HCT116 (cell line): Measurements from ENCODE around the gene DCTN4. TPM values are rescaled to one million over a fixed set of nuclear protein-coding genes. Genes with fewer than 3 reads are reported as not detected.
A peak's percentile ranks its signal among the peaks of the same experiment; 100 is the strongest.

Experiments used
- ATAC-seq: fragments of 200-7000 bp; cut with Tn5 transposase; 2 replicates; pipeline ENCODE4 v1.9.1; 2020; ENCODE audit warnings: mild to moderate bottlenecking, moderate library complexity
- BruUV-seq: library from RNA; stranded (reverse); fragments of 400-500 nt; replicated peaks from 2 replicates; lab custom pipeline; 2021; lab: Mats Ljungman, UMichigan
- CTCF ChIA-PET: fragments of 300-600 bp; sonication (Branson Sonifier 250); formaldehyde crosslinking; loops from one replicate; lab custom pipeline; 2021; ENCODE audit warnings: antibody characterized with exemption; lab: Charles Lee
- POLR2A ChIA-PET: fragments of 300-600, 350-600 bp; sonication (Branson Sonifier 250); formaldehyde crosslinking; loops from one replicate; lab custom pipeline; 2021; ENCODE audit warnings: antibody characterized with exemption; lab: Charles Lee
- RAD21 ChIA-PET, 2 experiments: fragments of 300-600 bp; sonication (Branson Sonifier 250); formaldehyde crosslinking; loops; one replicate each; lab custom pipeline; 2023; ENCODE audit warnings: low total read pairs in 2 of 2; ENCODE audit not compliant: uncharacterized antibody in 2 of 2, unreplicated experiment in 2 of 2, low non-redundant PET in 1 of 2; lab: Charles Lee
- DNase-seq: peaks from one replicate; pipeline ENCODE4 v3.0.0-alpha.2; 2010; ENCODE audit warnings: low read depth, low spot score
- H2AFZ ChIP-seq: fragments of 200-600 bp; shearing (Covaris generic), sonication (generic); 2 replicates; pipeline ENCODE4 v1.6.1; 2017; ENCODE audit warnings: low read depth, mixed run types, mixed read lengths, antibody characterized with exemption, low read length; ENCODE audit not compliant: poor library complexity, severe bottlenecking
- H3K27ac ChIP-seq: 2 replicates; pipeline ENCODE4 v1.5.1; 2012; ENCODE audit warnings: low read depth, low read length
- H3K27me3 ChIP-seq: fragments of 200-600 bp; sonication (generic); 2 replicates; pipeline ENCODE4 v1.6.1; 2016; ENCODE audit warnings: mixed run types, low read length, mixed read lengths; ENCODE audit not compliant: insufficient read depth
- H3K36me3 ChIP-seq, 2 experiments: fragments of 200-500 bp in 1 of 2; fragments of 200-600 bp in 1 of 2; sonication (Bioruptor generic) in 1 of 2; sonication (generic) in 1 of 2; 2 replicates each; pipeline versions ENCODE4 v1.5.1 to v1.6.1; 2014 to 2016; ENCODE audit warnings: low read length in 2 of 2, inconsistent platforms in 1 of 2, mixed read lengths in 1 of 2, mixed run types in 1 of 2; ENCODE audit not compliant: insufficient read depth in 2 of 2, control insufficient read depth in 1 of 2
- H3K4me1 ChIP-seq, 2 experiments: fragments of 200-600 bp in 1 of 2; sonication (generic) in 1 of 2; 2 replicates each; pipeline versions ENCODE4 v1.5.1 to v1.6.1; 2012 to 2017; ENCODE audit warnings: low read length in 2 of 2, inconsistent platforms in 1 of 2, mild to moderate bottlenecking in 1 of 2, mixed read lengths in 1 of 2, mixed run types in 1 of 2, moderate library complexity in 1 of 2; ENCODE audit not compliant: insufficient read depth in 2 of 2, control insufficient read depth in 1 of 2
- H3K4me2 ChIP-seq: fragments of 200-600 bp; sonication (generic); 2 replicates; pipeline ENCODE4 v1.6.1; 2017; ENCODE audit warnings: mixed run types, low read length, mixed read lengths
- H3K4me3 ChIP-seq, 2 experiments: fragments of 200-600 bp in 1 of 2; sonication (generic) in 1 of 2; replicated peaks in 1 of 2; 2 replicates each; pipeline ENCODE4 v1.5.1; 2011 to 2016; ENCODE audit warnings: low read length in 2 of 2, control low read depth in 1 of 2, low read depth in 1 of 2, mild to moderate bottlenecking in 1 of 2, mixed read lengths in 1 of 2, mixed run types in 1 of 2
- H3K79me2 ChIP-seq: fragments of 200-600 bp; sonication (generic); 2 replicates; pipeline ENCODE4 v1.6.1; 2017; ENCODE audit warnings: mild to moderate bottlenecking, mixed run types, low read length, moderate library complexity, mixed read lengths; ENCODE audit not compliant: insufficient read depth
- H3K9ac ChIP-seq: fragments of 200-600 bp; sonication (generic); 2 replicates; pipeline ENCODE4 v1.6.1; 2016; ENCODE audit warnings: low read length, mixed read lengths
- H3K9me2 ChIP-seq: fragments of 200-600 bp; sonication (generic), shearing (Covaris generic); 2 replicates; pipeline ENCODE4 v1.6.1; 2017; ENCODE audit warnings: mixed run types, mild to moderate bottlenecking, moderate library complexity; ENCODE audit not compliant: insufficient read depth
- H3K9me3 ChIP-seq, 2 experiments: fragments of 200-500 bp in 1 of 2; fragments of 200-600 bp in 1 of 2; sonication (Bioruptor generic) in 1 of 2; sonication (generic) in 1 of 2; 2 replicates each; pipeline ENCODE4 v1.6.1; 2014 to 2017; ENCODE audit warnings: low read length in 2 of 2, mixed read lengths in 2 of 2, inconsistent platforms in 1 of 2, low read depth in 1 of 2, mild to moderate bottlenecking in 1 of 2, mixed run types in 1 of 2, moderate library complexity in 1 of 2; ENCODE audit not compliant: control insufficient read depth in 1 of 2, insufficient read depth in 1 of 2
- H4K20me1 ChIP-seq: fragments of 200-600 bp; sonication (generic), shearing (Covaris generic); 2 replicates; pipeline ENCODE4 v1.6.1; 2017; ENCODE audit warnings: mixed run types, mild to moderate bottlenecking, moderate library complexity; ENCODE audit not compliant: insufficient read depth
- EZH2 ChIP-seq: fragments of 200-600 bp; sonication (generic); IDR thresholded peaks from 2 replicates; pipeline ENCODE4 v1.6.1; 2017; ENCODE audit warnings: antibody characterized with exemption, mixed run types
- EZH2phosphoT487 ChIP-seq: fragments of 200-600 bp; IDR thresholded peaks from 2 replicates; pipeline ENCODE4 v1.6.1; 2018; ENCODE audit warnings: antibody characterized with exemption, borderline replicate concordance
- FOSL1 ChIP-seq: IDR thresholded peaks from 2 replicates; pipeline ENCODE4 v1.6.1; 2012; ENCODE audit warnings: low read depth
- POLR2AphosphoS5 ChIP-seq: IDR thresholded peaks from 2 replicates; pipeline ENCODE4 v1.6.1; 2011; ENCODE audit warnings: mild to moderate bottlenecking, low read depth, low read length, moderate library complexity
- RAD21 ChIP-seq: IDR thresholded peaks from 2 replicates; pipeline ENCODE4 v1.6.1; 2012; ENCODE audit warnings: low read depth, mild to moderate bottlenecking
- SRF ChIP-seq: IDR thresholded peaks from 2 replicates; pipeline ENCODE4 v1.6.1; 2012; ENCODE audit warnings: low read depth
- intact Hi-C: fragments of 100-400 bp; cut with micrococcal nuclease; formaldehyde crosslinking; loops from 2 replicates; pipeline ENCODE4 v1.10.0; 2022
- total RNA-seq: library from RNA; stranded (reverse); gene quantifications from one replicate; pipeline ENCODE4 v1.2.1, GENCODE V29; 2021; ENCODE audit not compliant: unreplicated experiment
- TF ChIP-seq, protein P1 (sequence below): IDR thresholded peaks from 2 replicates; pipeline ENCODE4 v1.6.1; 2012
- TF ChIP-seq, protein P2 (sequence below): IDR thresholded peaks from 2 replicates; pipeline ENCODE4 v1.6.1; 2011; ENCODE audit warnings: mild to moderate bottlenecking, low read length, moderate library complexity; ENCODE audit not compliant: insufficient replicate concordance; ENCODE audit errors: extremely low read depth

Gene DCTN4
- total RNA-seq, 1 experiment from 2014 or later, result 78.8 TPM

DNA sequence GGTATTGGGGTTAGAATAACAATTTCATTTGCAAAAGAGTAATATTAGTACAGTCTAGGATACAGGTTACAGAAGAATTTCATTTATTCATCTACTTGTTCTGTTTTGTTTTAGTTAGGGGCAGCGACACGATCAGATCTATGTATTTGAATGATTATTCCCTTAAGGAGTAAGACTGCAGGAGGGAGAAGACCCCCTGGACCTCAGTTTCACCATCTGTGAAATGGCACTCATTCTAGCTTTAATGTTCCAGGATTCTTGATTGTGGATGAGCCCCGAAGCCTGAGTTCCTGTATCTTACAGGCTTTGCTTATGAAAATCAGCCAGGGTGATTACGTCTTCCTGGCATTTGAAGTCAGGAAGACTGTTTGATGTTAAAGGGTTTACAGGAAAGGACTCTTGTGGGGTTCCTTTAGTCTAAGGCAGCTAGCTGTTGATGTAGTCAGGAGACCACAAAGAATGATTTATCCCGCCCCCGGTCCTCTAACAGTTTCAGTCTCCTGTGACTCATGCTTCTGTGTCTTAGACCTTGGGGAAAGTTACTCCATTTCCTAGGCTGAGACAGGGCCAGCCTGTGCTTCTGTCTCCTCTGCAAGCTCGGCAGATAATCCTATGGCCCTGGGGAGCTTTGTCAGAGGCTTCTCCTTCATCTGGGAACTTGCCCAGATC, 31.3 kb upstream of the DCTN4 start (continued):
- TF ChIP-seq RAD21, result peak; percentile 30; the same call in 1 of the 2 replicates
- no peak for TF ChIP-seq EZH2
- TF ChIP-seq, protein P1, sequence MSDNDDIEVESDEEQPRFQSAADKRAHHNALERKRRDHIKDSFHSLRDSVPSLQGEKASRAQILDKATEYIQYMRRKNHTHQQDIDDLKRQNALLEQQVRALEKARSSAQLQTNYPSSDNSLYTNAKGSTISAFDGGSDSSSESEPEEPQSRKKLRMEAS, result peak; percentile 68
- peak; percentile 78 for TF ChIP-seq FOSL1

DNA sequence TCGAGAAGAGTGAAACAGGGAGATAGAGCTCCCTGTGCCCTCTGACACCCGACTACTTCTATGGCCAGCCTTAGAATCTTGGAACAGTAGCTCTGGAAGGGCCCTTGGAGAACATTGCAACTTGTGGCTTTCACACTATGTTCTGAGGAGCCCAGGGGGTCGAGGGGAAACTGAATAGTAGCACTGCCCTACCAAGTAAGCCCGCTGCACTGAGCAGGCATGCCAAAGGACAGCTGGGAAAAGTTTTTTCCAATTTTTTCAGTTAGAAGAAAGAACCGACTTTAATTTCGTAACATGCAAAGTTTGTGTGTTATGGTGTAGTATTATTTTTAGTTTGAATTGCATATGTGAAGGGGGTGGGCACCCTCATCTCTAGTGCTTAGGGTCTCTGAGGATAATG, 30.6 kb upstream of the DCTN4 start:
- no peaks in the 10 kb centered on the region for H3K36me3 ChIP-seq
- ATAC-seq (no peak), DNase-seq (no peak)
- intact Hi-C loops, result loop anchor here (10.0 kb wide), 1 partner anchor 335 kb away; no protein-coding TSS in a partner anchor
- H3K4me3 ChIP-seq, result peak overlapping the region in 1 of 2 experiments; percentile 45; a peak in 1 of 4 replicates
- H4K20me1 ChIP-seq, result no peaks in the 10 kb centered on the region
- no peaks in the 10 kb centered on the region for H3K9me2 ChIP-seq
- H3K4me1 ChIP-seq, result peaks cover 65 to 66% of the 10 kb centered on the region in 2 experiments
- POLR2A ChIA-PET, result interaction anchor here (0.6 to 2.0 kb wide), 6 partner anchors 8 to 971 kb away, joined by 3 to 6 read pairs (median 3); partner anchors contain the start of genes DCTN4, RBM22 and SMIM3
- H2AFZ ChIP-seq, result no peak overlapping the region
- peak overlapping the region; percentile 79 for H3K27ac ChIP-seq
- CTCF ChIA-PET, result interaction anchor here (3.2 kb wide), 1 partner anchor 11 kb away, joined by 12 read pairs; no protein-coding TSS in a partner anchor
- no TSS peak for BruUV-seq
- H3K9ac ChIP-seq, result no peak overlapping the region
- TF ChIP-seq EZH2phosphoT487 (no peak), POLR2AphosphoS5 (no peak), SRF (no peak)
- TF ChIP-seq, protein P2, sequence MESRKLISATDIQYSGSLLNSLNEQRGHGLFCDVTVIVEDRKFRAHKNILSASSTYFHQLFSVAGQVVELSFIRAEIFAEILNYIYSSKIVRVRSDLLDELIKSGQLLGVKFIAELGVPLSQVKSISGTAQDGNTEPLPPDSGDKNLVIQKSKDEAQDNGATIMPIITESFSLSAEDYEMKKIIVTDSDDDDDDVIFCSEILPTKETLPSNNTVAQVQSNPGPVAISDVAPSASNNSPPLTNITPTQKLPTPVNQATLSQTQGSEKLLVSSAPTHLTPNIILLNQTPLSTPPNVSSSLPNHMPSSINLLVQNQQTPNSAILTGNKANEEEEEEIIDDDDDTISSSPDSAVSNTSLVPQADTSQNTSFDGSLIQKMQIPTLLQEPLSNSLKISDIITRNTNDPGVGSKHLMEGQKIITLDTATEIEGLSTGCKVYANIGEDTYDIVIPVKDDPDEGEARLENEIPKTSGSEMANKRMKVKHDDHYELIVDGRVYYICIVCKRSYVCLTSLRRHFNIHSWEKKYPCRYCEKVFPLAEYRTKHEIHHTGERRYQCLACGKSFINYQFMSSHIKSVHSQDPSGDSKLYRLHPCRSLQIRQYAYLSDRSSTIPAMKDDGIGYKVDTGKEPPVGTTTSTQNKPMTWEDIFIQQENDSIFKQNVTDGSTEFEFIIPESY, result no peak
- H3K9me3 ChIP-seq, result no peaks in the 10 kb centered on the region
- peak overlapping the region; percentile 79 for H3K4me2 ChIP-seq
- H3K27me3 ChIP-seq, result no peaks in the 10 kb centered on the region
- H3K79me2 ChIP-seq, result peaks cover 77% of the 10 kb centered on the region
- RAD21 ChIA-PET, result no interaction called here
